Nucleus accumbens (tissue), 56 donors: ENCODE results near the gene GMFB.

Experiments used
- DNase-seq, 56 donors: peaks; one replicate each; lab custom pipeline; 2025; lab: John Stamatoyannopoulos, UW

GMFB gene

GRCh38 chr14:54493293-54493692 lies 4.5 kb upstream of the GMFB start:
- no peak for DNase-seq

GRCh38 chr14:54490445-54491175 lies 1.8 kb upstream of the GMFB start:
- no peak for DNase-seq

- no peak for DNase-seq
Observed at GRCh38 chr14:54489731-54490444, 1.1 kb upstream of the GMFB start.

GRCh38 chr14:54489318-54489683 lies 521 bp upstream of the GMFB start:
- no peak for DNase-seq

GRCh38 chr14:54488318-54488645 lies 498 bp downstream of the GMFB start:
- DNase-seq: no peak

GRCh38 chr14:54487771-54488170 lies 1.0 kb downstream of the GMFB start:
- DNase-seq: no peak

- no peak for DNase-seq
Observed at GRCh38 chr14:54486685-54487084, 2.1 kb downstream of the GMFB start.

- no peak for DNase-seq
Observed at GRCh38 chr14:54483846-54484245, 4.9 kb downstream of the GMFB start.

- no peak for DNase-seq
Observed at GRCh38 chr14:54483073-54483745, 5.6 kb downstream of the GMFB start.

GRCh38 chr14:54481695-54482094 lies 7.1 kb downstream of the GMFB start:
- no peak for DNase-seq

GRCh38 chr14:54480830-54481562 lies 7.8 kb downstream of the GMFB start:
- DNase-seq: no peak

GRCh38 chr14:54478636-54479215 lies 10.1 kb downstream of the GMFB start:
- no peak for DNase-seq

- no peak for DNase-seq
Observed at GRCh38 chr14:54475911-54476310, 12.9 kb downstream of the GMFB start.

- DNase-seq: no peak
Observed at GRCh38 chr14:54475187-54475899, 13.4 kb downstream of the GMFB start.

- DNase-seq: no peak
Observed at GRCh38 chr14:54474232-54474793, 14.5 kb downstream of the GMFB start.

- no peak for DNase-seq
Observed at GRCh38 chr14:54472315-54472714, 16.5 kb downstream of the GMFB start.

GRCh38 chr14:54471641-54472040 lies 17.1 kb downstream of the GMFB start:
- no peak for DNase-seq

GRCh38 chr14:54470701-54471100 lies 18.1 kb downstream of the GMFB start:
- DNase-seq: no peak

- no peak for DNase-seq
Observed at GRCh38 chr14:54467280-54467679, 21.5 kb downstream of the GMFB start.

- DNase-seq: no peak
Observed at GRCh38 chr14:54465654-54466053, 23.1 kb downstream of the GMFB start.
